Astrocyte (in vitro differentiated cells and primary cell): ENCODE measurements around the gene BEST2. TPM values are rescaled to one million over a fixed set of nuclear protein-coding genes. Genes with fewer than 3 reads are reported as not detected.
A peak's percentile ranks its signal among the peaks of the same experiment; 100 is the strongest.

ENCODE experiments used
- DNase-seq: peaks from one replicate; pipeline ENCODE4 v3.0.0-alpha.2; 2010; ENCODE audit warnings: low read depth
- FAIRE-seq: peaks from 2 replicates; lab custom pipeline; 2011; peaks lifted over from hg19 to GRCh38; lab: Jason Lieb, UNC
- H2AFZ ChIP-seq: 2 replicates; pipeline ENCODE4 v1.6.0; 2012; ENCODE audit warnings: low read depth, low read length, inconsistent platforms
- H3K27ac ChIP-seq: 2 replicates; pipeline ENCODE4 v1.5.1; 2011; ENCODE audit warnings: low read depth, low read length, inconsistent platforms
- H3K27me3 ChIP-seq: 2 replicates; pipeline ENCODE4 v1.6.0; 2011; ENCODE audit warnings: low read length, inconsistent platforms; ENCODE audit not compliant: insufficient read depth
- H3K36me3 ChIP-seq: 2 replicates; pipeline ENCODE4 v1.5.1; 2011; ENCODE audit warnings: low read length, inconsistent platforms; ENCODE audit not compliant: insufficient read depth
- H3K4me1 ChIP-seq: 2 replicates; pipeline ENCODE4 v1.5.1; 2011; ENCODE audit warnings: low read length, inconsistent platforms; ENCODE audit not compliant: insufficient read depth
- H3K4me2 ChIP-seq: 2 replicates; pipeline ENCODE4 v1.6.0; 2012; ENCODE audit warnings: low read length, inconsistent platforms
- H3K4me3 ChIP-seq: 2 replicates; pipeline ENCODE4 v1.5.1; 2011; ENCODE audit warnings: low read depth, mild to moderate bottlenecking, low read length, inconsistent platforms; ENCODE audit not compliant: insufficient read depth
- H3K79me2 ChIP-seq: 2 replicates; pipeline ENCODE4 v1.6.0; 2012; ENCODE audit warnings: mild to moderate bottlenecking, low read length, inconsistent platforms; ENCODE audit not compliant: insufficient read depth
- H3K9ac ChIP-seq: 2 replicates; pipeline ENCODE4 v1.6.0; 2012; ENCODE audit warnings: mild to moderate bottlenecking, low read length, inconsistent platforms
- H3K9me3 ChIP-seq: 2 replicates; pipeline ENCODE4 v1.5.1; 2012; ENCODE audit warnings: low read depth, mild to moderate bottlenecking, low read length, inconsistent platforms; ENCODE audit not compliant: insufficient read depth
- H4K20me1 ChIP-seq: 2 replicates; pipeline ENCODE4 v1.6.0; 2012; ENCODE audit warnings: low read length, inconsistent platforms; ENCODE audit not compliant: insufficient read depth
- H3K27ac Mint-ChIP-seq: one replicate; pipeline ENCODE4 v1.8.0; 2021; ENCODE audit warnings: mild to moderate bottlenecking, mixed read lengths; ENCODE audit not compliant: unreplicated experiment
- H3K27me3 Mint-ChIP-seq: one replicate; pipeline ENCODE4 v1.8.0; 2021; ENCODE audit warnings: low read depth, mixed read lengths; ENCODE audit not compliant: unreplicated experiment
- H3K36me3 Mint-ChIP-seq: one replicate; pipeline ENCODE4 v1.8.0; 2021; ENCODE audit warnings: low read depth, mixed read lengths; ENCODE audit not compliant: unreplicated experiment
- H3K4me1 Mint-ChIP-seq: one replicate; pipeline ENCODE4 v1.8.0; 2021; ENCODE audit warnings: low read depth, mixed read lengths; ENCODE audit not compliant: unreplicated experiment
- H3K4me3 Mint-ChIP-seq: one replicate; pipeline ENCODE4 v1.8.0; 2021; ENCODE audit warnings: mild to moderate bottlenecking, moderate library complexity, mixed read lengths; ENCODE audit not compliant: unreplicated experiment
- H3K9me3 Mint-ChIP-seq: one replicate; pipeline ENCODE4 v1.8.0; 2021; ENCODE audit warnings: mild to moderate bottlenecking, mixed read lengths; ENCODE audit not compliant: unreplicated experiment
- CTCF ChIP-seq: IDR thresholded peaks from 2 replicates; pipeline ENCODE4 v1.5.1; 2011; ENCODE audit warnings: low read depth, mild to moderate bottlenecking, inconsistent platforms, low read length, moderate library complexity; ENCODE audit not compliant: insufficient read depth
- EZH2 ChIP-seq: IDR thresholded peaks from 2 replicates; pipeline ENCODE4 v1.6.1; 2012; ENCODE audit warnings: mild to moderate bottlenecking, low read length, inconsistent platforms; ENCODE audit not compliant: insufficient read depth
- total RNA-seq: library from RNA; stranded (reverse); gene quantifications from 2 replicates; pipeline ENCODE4 v1.2.1, GENCODE V29; 2021

BEST2 gene
- total RNA-seq, 1 donor from 2014 or later: not detected

GRCh38 chr19:12726988-12727316 lies 24.6 kb upstream of the BEST2 start:
- no peak overlapping the region for H3K27ac Mint-ChIP-seq
- no peak for DNase-seq

DNA sequence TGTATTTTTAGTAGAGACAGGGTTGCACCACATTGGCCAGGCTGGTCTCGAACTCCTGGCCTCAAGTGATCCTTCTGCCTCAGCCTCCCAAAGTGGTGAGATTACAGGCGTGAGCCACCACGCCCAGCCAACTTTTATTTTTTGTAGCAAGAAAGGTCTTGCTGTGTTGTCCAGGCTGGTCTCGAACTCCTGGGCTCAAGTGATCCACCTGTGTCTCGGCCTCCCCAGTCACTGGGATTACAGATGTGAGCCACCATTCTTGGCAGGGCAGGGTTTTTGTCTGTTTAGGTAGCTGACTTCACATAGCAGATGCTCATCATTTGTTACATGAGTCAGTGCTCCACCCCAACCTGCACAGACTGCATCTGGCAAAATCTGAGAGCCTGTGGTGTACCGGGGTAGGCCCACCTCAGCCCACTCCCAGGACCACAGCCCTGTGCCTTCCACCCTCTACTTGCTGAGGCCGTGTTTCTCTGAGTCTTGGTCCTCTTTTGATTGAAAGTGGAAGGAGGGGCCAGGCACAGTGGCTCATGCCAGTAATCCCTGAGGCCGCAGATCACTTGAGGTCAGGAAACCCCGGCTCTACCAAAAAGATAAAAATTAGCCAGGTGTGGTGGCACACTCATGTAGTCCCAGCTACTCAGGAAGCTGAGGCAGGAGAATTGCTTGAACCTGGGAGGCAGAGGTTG lies 23.7 kb upstream of the BEST2 start:
- Mint-ChIP-seq H3K27me3 (no peaks in the 10 kb centered on the region), H3K9me3 (no peaks in the 10 kb centered on the region), H3K4me3 (no peak overlapping the region), H3K36me3 (peaks cover 14% of the 10 kb centered on the region), H3K27ac (no peak overlapping the region), H3K4me1 (peaks cover 7% of the 10 kb centered on the region)
- DNase-seq (no peak), FAIRE-seq (no peak)
- no peak overlapping the region for H3K4me2 ChIP-seq
- no peaks in the 10 kb centered on the region for H3K27me3 ChIP-seq
- H3K4me1 ChIP-seq: peaks cover 11% of the 10 kb centered on the region
- TF ChIP-seq CTCF: no peak
- no peak for TF ChIP-seq EZH2
- H3K9ac ChIP-seq: no peak overlapping the region
- peaks cover 19% of the 10 kb centered on the region for H3K36me3 ChIP-seq
- H2AFZ ChIP-seq: no peak overlapping the region
- no peak overlapping the region for H3K27ac ChIP-seq
- peaks cover 48% of the 10 kb centered on the region for H3K79me2 ChIP-seq
- H3K9me3 ChIP-seq: no peaks in the 10 kb centered on the region
- no peak overlapping the region for H3K4me3 ChIP-seq
- H4K20me1 ChIP-seq: peaks cover 44% of the 10 kb centered on the region

More at GRCh38 chr19:12726988-12727316, 24.6 kb upstream of the BEST2 start:
- no peak overlapping the region for H3K9ac ChIP-seq
- Mint-ChIP-seq H3K4me1 (peaks cover 6% of the 10 kb centered on the region), H3K36me3 (peaks cover 14% of the 10 kb centered on the region), H3K4me3 (no peak overlapping the region), H3K27me3 (no peaks in the 10 kb centered on the region), H3K9me3 (no peaks in the 10 kb centered on the region)
- H3K4me3 ChIP-seq: no peak overlapping the region
- no peaks in the 10 kb centered on the region for H3K9me3 ChIP-seq
- H3K27me3 ChIP-seq: no peaks in the 10 kb centered on the region
- H2AFZ ChIP-seq: no peak overlapping the region
- no peak overlapping the region for H3K27ac ChIP-seq
- peaks cover 19% of the 10 kb centered on the region for H3K36me3 ChIP-seq
- TF ChIP-seq EZH2: no peak
- TF ChIP-seq CTCF: no peak
- peaks cover 4% of the 10 kb centered on the region for H3K4me1 ChIP-seq
- H3K4me2 ChIP-seq: no peak overlapping the region
- H4K20me1 ChIP-seq: peaks cover 34% of the 10 kb centered on the region
- FAIRE-seq: no peak
- H3K79me2 ChIP-seq: peaks cover 46% of the 10 kb centered on the region

- Histone ChIP-seq H3K79me2 (peaks cover 50% of the 10 kb centered on the region), H3K4me2 (no peak overlapping the region), H3K4me1 (peaks cover 11% of the 10 kb centered on the region), H3K9me3 (no peaks in the 10 kb centered on the region), H4K20me1 (peaks cover 55% of the 10 kb centered on the region), H2AFZ (no peak overlapping the region), H3K4me3 (no peak overlapping the region), H3K27ac (no peak overlapping the region), H3K27me3 (no peaks in the 10 kb centered on the region), H3K9ac (no peak overlapping the region), H3K36me3 (peaks cover 19% of the 10 kb centered on the region)
- no peaks in the 10 kb centered on the region for H3K27me3 Mint-ChIP-seq
- DNase-seq: no peak
- peak overlapping the region; percentile 26 for H3K27ac Mint-ChIP-seq
- no peak for FAIRE-seq
- H3K4me3 Mint-ChIP-seq: peak overlapping the region; percentile 68
- H3K4me1 Mint-ChIP-seq: peaks cover 3% of the 10 kb centered on the region
- H3K36me3 Mint-ChIP-seq: peaks cover 14% of the 10 kb centered on the region
- no peaks in the 10 kb centered on the region for H3K9me3 Mint-ChIP-seq
- TF ChIP-seq CTCF: no peak
- no peak for TF ChIP-seq EZH2
Measured at GRCh38 chr19:12730064-12730463, 21.5 kb upstream of the BEST2 start.
